Epidermal melanocyte (primary cell): ENCODE measurements around the gene ALK.

Experiments
- DNase-seq: peaks from one replicate; pipeline ENCODE4 v3.0.0; 2011; ENCODE audit warnings: low spot score; ENCODE audit not compliant: insufficient read length

ALK gene

GRCh38 chr2:29921560-29921915, at the start of gene ALK:
ALK (minus strand) TSS chr2:29921586; CDS start chr2:29920659, 927 bp downstream.
- peak; percentile 71 for DNase-seq

DNA sequence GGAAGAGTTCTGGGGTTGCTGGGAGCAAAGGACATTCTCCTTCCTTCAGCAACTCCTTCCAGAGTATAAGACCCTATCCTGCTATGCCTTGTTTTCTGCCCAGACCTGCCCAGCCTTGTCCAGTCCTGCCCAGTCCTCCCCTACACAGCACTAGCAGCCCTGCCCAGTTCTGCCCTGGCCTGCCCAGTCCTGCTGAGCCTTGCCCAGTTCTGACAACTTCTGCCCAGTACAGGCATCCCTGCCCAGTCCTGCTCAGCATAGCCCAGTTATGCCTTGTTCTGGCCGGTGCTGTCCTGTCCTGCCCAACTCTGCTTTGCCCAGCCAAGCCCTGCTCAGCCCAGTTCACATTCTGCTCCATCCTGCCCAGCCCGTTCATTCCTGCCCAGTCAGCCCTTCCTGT, 44.9 kb upstream of the ALK start:
- DNase-seq: no peak

DNA sequence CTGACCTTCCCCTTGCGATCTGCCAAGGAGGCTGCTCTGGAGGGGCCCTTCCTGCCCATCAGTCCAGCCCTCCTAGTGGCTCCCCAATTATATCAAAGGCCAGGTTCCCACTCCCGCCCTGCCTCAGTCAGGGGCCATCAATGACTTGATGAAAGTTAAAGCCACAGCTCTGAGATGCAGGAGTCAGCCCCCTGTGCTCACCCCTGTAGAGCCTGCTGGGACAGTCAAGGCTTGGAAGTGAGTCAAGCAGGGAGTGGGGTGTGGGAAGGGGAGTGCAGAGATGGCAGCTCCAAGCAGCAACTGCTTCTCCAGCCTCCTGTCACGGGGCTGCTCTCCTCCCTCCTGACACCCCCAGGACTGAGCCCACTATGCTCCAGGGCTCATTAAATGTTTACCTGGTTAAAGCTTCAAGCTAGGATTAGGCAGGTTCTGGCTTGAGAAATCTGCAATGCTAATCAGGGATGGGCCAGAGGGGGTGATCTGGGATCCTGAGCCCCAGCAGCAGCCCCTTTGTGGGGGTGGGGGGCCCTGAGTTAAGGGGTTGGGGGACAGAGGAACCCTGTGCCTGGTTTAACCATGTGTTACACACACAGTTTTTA, 42.7 kb upstream of the ALK start:
- no peak for DNase-seq

- no peak for DNase-seq
Measured at GRCh38 chr2:29962922-29963321, 41.5 kb upstream of the ALK start.

DNA sequence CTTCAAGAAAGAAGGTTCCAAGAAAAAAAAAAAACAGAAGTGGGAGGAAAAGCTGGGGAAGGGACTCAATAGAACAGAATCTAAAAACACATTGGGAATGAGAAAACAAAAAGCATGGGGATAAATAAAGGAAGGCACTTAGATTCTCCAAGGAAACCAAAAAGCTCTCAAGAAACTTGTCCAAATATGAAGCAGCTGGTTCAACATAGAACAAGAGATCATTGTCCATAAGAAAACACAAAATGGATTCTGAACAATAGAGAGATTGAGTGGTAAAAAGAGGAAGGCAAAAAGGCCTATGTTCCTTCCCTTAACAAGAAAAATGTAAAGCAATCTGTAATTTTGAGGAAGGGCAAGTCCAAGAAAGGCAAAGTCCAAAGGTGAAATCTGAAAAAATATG, 32.9 kb upstream of the ALK start:
- no peak for DNase-seq

DNA sequence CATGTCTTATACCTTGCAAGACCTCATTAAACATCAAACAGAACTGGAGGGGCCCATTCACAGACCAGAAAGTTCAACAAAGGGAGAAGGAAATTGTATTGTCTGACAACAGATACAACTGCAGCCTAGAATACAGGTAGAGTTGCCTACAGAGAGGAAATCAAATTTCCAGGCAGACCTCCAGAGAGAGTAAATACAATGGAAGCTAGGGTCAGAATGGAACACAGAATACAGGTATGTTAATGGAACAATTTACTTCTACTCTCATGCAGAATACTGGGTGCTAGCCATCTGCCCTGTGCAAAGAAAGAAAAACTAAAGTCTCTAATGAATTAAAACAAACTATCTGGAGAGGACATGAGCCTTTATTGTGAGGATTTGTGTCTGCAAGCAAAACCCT, 31.6 kb upstream of the ALK start:
- DNase-seq: no peak

GRCh38 chr2:29951576-29951975, 30.2 kb upstream of the ALK start:
- no peak for DNase-seq

- DNase-seq: no peak
Measured at GRCh38 chr2:29950481-29950880, 29.1 kb upstream of the ALK start.

- no peak for DNase-seq
Measured at GRCh38 chr2:29949042-29949441, 27.7 kb upstream of the ALK start.

- no peak for DNase-seq
Measured at GRCh38 chr2:29946505-29946904, 25.1 kb upstream of the ALK start.

GRCh38 chr2:29942711-29943110, 21.3 kb upstream of the ALK start:
- DNase-seq: no peak

DNA sequence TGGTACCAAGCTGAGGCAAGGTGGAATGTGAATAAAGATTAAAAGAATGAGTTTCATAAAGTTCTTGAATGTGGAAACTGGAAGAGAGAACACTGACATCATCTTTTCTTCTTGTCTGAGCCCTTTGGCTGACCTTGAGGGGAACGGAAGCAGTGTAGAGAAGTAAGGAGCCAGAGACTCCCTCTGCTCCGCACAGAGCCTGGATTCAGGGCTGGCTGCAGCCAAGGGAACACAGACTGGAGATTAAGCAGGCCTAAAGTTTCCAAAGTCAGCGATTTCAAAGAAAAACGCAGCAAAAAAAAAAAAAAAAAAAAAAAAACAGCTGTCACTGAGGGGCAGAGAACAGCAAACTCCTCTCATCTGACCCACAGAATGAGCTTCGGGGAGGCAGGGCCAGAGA, 19.3 kb upstream of the ALK start:
- DNase-seq: no peak

GRCh38 chr2:29936020-29936419, 14.6 kb upstream of the ALK start:
- no peak for DNase-seq

GRCh38 chr2:29931818-29932217, 10.4 kb upstream of the ALK start:
- DNase-seq: no peak

DNA sequence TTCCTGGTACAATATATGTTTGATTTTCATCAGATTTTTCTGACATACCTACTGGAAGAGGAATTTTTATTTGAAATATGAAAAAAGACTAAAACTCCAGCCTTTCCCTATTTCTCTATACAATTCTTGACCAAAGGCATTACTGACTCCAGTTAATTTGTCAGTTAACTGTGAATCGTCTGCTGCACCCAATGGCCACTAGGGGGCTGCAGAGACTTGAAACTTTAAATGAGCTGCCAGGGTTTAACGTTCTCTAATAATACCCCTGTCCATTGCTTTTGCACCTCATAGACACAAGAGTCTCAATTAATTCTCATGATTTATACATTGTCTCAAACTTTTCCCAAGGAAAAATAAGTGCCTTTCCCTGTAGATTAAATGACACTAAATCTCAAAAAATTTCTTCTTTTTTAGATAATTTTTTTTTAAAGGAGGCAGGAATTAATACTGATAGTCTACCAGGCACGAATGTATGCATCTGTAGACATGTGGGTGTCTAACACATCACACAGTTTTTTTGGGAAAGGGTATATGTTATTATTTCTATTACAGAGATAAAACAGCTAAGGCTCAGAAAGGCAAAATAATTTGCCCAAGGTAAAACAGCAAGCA, 1.8 kb upstream of the ALK start:
- DNase-seq: peak; percentile 83

GRCh38 chr2:29922605-29923004, 1.2 kb upstream of the ALK start:
- DNase-seq: no peak

DNA sequence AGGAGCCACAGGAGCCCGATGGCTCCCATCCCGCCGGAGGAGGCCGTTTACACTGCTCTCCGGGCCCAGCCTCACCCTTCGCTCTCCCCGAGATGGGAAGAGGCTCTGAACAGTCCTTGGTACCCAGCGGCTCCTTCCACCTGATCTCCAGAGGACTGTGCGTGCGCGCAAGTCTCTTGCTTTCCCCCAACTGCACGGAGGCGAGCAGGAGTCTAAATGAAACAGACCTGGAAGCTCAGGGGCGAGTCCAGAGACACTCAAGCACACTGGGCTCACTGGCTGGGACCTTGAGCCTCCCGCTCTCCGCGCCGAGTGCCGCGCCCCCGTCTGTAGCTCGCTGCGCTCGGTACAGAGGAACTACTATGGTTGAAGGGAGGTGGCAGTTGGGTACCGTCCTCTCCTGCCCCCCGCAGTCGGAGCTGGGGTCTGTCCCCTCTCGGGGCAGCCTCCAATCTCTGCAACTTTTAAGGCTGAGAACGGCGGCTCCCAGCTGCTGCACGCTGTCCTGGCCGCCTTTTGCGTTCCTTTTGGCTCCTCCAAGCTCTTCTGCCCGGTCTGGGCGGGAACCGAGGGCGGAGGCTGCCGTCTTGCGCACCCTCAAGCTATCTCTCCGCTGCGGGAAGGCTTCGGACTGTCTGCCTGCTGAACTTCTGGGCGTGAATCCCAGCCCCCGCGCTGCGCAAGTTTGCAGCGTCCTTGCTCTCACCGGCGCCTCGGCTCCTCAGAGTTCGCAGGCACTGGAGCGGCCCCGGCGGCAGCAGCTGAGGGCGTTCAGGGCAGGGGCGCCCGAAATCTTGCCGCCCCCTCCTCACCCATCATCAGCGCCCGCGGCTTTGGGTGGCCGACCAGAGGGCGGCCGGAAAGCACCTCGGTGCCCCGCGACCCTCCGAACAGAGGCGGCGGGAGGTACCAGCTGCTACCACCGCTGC, 491 bp downstream of the ALK start:
- DNase-seq: no peak

DNA sequence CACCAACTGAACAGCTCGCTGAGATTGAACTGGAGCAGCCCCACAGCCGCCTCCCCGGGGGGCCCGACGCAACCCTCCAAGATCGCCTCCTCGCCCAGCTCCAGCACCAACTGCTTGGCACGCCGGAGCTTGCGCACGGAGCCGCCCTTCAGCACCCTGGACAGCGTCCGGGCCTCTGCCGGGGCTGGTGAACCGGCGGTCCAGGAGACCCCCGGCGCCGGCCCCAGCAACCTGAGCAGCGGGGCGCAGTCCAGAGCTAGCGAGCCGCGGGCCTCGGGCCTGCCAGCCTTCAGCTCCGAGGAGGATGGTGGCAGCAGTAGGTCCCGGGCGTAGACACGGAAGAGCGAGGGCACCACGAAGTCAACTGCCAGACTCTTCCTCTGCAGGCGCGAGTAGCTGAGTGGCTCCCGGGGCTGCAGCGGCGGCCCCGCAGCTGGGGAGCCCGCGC, 1.2 kb downstream of the ALK start:
- DNase-seq: no peak

DNA sequence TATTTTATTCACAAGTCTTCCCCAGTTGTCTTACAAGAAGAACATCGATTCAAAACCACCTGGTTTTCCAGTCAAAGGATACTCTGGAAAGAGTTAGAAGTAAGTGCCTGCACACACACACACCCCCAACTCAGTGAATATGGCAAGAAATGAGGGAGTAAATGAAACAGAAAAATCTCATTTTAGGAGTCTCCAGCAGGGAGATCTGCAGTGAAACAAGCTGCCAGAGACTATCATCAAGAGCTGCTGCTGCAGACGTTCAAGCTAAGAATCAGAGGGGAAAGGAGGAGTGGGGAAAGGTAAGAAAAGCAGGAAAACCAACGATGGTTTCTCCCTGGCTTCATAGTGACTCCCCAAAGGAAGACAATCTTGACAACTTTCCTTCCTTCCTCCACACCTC, 2.4 kb downstream of the ALK start:
- DNase-seq: no peak

GRCh38 chr2:29917781-29918180, 3.6 kb downstream of the ALK start:
- DNase-seq: no peak

- DNase-seq: no peak
Measured at GRCh38 chr2:29916571-29916970, 4.8 kb downstream of the ALK start.

- no peak for DNase-seq
Measured at GRCh38 chr2:29910960-29911359, 10.4 kb downstream of the ALK start.

GRCh38 chr2:29910465-29910864, 10.9 kb downstream of the ALK start:
- no peak for DNase-seq
